ENCODE results near the gene DPPA3.
A peak's percentile ranks its signal among the peaks of the same experiment; 100 is the strongest.

Gene DPPA3

DNA sequence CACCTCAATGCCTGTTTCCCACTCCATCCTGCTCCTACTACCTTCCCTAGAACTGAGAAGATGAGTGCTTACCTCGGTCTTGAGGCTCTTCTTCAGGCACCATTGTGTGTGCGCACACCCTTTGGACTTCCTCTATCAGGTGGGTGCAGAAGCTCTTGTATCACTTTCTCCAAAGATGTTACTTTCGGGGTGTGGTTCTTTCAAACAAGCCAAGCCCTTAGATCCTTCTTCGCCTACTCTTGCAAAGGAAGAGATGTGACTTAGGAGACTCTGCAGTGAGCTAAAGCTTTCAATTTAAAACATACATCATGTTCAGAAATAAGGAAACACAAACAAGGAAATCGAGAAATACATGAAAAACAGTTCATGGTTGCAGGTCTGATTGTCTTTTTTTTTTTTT lies 36.0 kb downstream of the DPPA3 start, which contains the start of gene CLEC4C:
TSS of gene CLEC4C (minus strand) at position 130 of the 400 bp plus-strand sequence. CDS start at position 103, 27 bp downstream.
- no peak for DNase-seq
- WGBS (ENCODE audit: extremely low coverage, insufficient coverage, insufficient read length) = no CpG with 5 or more reads among the region's 5 CpGs
- H3K9me3 ChIP-seq (ENCODE audit: insufficient read depth, low read depth, low read length) = no peaks in the 10 kb centered on the region

GRCh38 chr12:7748852-7749251 lies 37.6 kb downstream of the DPPA3 start:
- Histone ChIP-seq H3K9ac (ENCODE audit: low read length) (no peak overlapping the region), H4K8ac (ENCODE audit: low read depth, low read length) (no peak overlapping the region), H3K27me3 (ENCODE audit: insufficient read depth, low read length) (no peaks in the 10 kb centered on the region), H2AK5ac (ENCODE audit: low read length) (no peak overlapping the region), H2BK120ac (ENCODE audit: insufficient read depth, low read length, poor library complexity) (no peak overlapping the region), H2BK12ac (ENCODE audit: low read length) (no peak overlapping the region), H3K14ac (ENCODE audit: low read length) (no peak overlapping the region), H3K23ac (ENCODE audit: low read length) (no peak overlapping the region), H3K4me3 (ENCODE audit: low read depth, low read length) (no peak overlapping the region), H3K27ac (ENCODE audit: low read depth, low read length) (no peak overlapping the region), H3K4me2 (ENCODE audit: low read length) (no peak overlapping the region), H3K36me3 (ENCODE audit: control insufficient read depth in 1 of 2, insufficient read depth in 2 of 2, low read length in 2 of 2) (no peaks in the 10 kb centered on the region), H3K79me2 (ENCODE audit: control insufficient read depth, insufficient read depth, low read length, poor library complexity) (no peaks in the 10 kb centered on the region), H4K91ac (ENCODE audit: low read depth, low read length) (no peak overlapping the region), H2AFZ (ENCODE audit: insufficient read depth, low read length, poor library complexity) (no peak overlapping the region), H4K12ac (ENCODE audit: low read depth, low read length) (no peak overlapping the region), H3K18ac (ENCODE audit: low read length) (no peak overlapping the region), H3K79me1 (ENCODE audit: low read length) (no peaks in the 10 kb centered on the region), H3K4me1 (ENCODE audit: control insufficient read depth in 1 of 2, insufficient read depth in 2 of 2, low read length in 2 of 2) (peaks cover 0 to 2% of the 10 kb centered on the region in 2 experiments), H2BK5ac (ENCODE audit: low read depth, low read length, poor library complexity) (no peak overlapping the region), H3K9me3 (ENCODE audit: insufficient read depth, low read depth, low read length) (no peaks in the 10 kb centered on the region), H3K4ac (ENCODE audit: low read depth, low read length) (no peak overlapping the region)
- WGBS (ENCODE audit: extremely low coverage, insufficient coverage, insufficient read length) = no CpG with 5 or more reads among the region's 4 CpGs
- DNase-seq = peak in 1 of 2 donors; percentile 29

More for the DNA sequence above, 36.0 kb downstream of the DPPA3 start, which contains the start of gene CLEC4C:
- Histone ChIP-seq H2BK12ac (ENCODE audit: low read length) (no peak within 1 kb of the TSS), H3K18ac (ENCODE audit: low read length) (no peak within 1 kb of the TSS), H3K79me2 (ENCODE audit: control insufficient read depth, insufficient read depth, low read length, poor library complexity) (no peaks in the 10 kb centered on the region), H3K27ac (ENCODE audit: low read depth, low read length) (no peak within 1 kb of the TSS), H3K23ac (ENCODE audit: low read length) (no peak within 1 kb of the TSS), H3K9ac (ENCODE audit: low read length) (no peak within 1 kb of the TSS), H3K4me2 (ENCODE audit: low read length) (no peak within 1 kb of the TSS), H3K14ac (ENCODE audit: low read length) (no peak within 1 kb of the TSS), H3K4me1 (ENCODE audit: control insufficient read depth in 1 of 2, insufficient read depth in 2 of 2, low read length in 2 of 2) (peaks cover 0 to 2% of the 10 kb centered on the region in 2 experiments), H2BK120ac (ENCODE audit: insufficient read depth, low read length, poor library complexity) (no peak within 1 kb of the TSS), H3K79me1 (ENCODE audit: low read length) (no peaks in the 10 kb centered on the region), H4K8ac (ENCODE audit: low read depth, low read length) (no peak within 1 kb of the TSS), H3K4ac (ENCODE audit: low read depth, low read length) (no peak within 1 kb of the TSS), H3K36me3 (ENCODE audit: control insufficient read depth in 1 of 2, insufficient read depth in 2 of 2, low read length in 2 of 2) (no peaks in the 10 kb centered on the region), H4K91ac (ENCODE audit: low read depth, low read length) (no peak within 1 kb of the TSS), H3K4me3 (ENCODE audit: low read depth, low read length) (no peak within 1 kb of the TSS), H2AK5ac (ENCODE audit: low read length) (no peak within 1 kb of the TSS), H2AFZ (ENCODE audit: insufficient read depth, low read length, poor library complexity) (no peak within 1 kb of the TSS), H4K12ac (ENCODE audit: low read depth, low read length) (no peak within 1 kb of the TSS), H2BK5ac (ENCODE audit: low read depth, low read length, poor library complexity) (no peak within 1 kb of the TSS), H3K27me3 (ENCODE audit: insufficient read depth, low read length) (no peaks in the 10 kb centered on the region)

- Histone ChIP-seq H2AFZ (ENCODE audit: insufficient read depth, low read length, poor library complexity) (no peak overlapping the region), H3K27me3 (ENCODE audit: insufficient read depth, low read length) (no peaks in the 10 kb centered on the region), H3K36me3 (ENCODE audit: control insufficient read depth in 1 of 2, insufficient read depth in 2 of 2, low read length in 2 of 2) (no peaks in the 10 kb centered on the region), H3K79me1 (ENCODE audit: low read length) (no peaks in the 10 kb centered on the region), H3K9me3 (ENCODE audit: insufficient read depth, low read depth, low read length) (no peaks in the 10 kb centered on the region), H4K91ac (ENCODE audit: low read depth, low read length) (no peak overlapping the region), H4K8ac (ENCODE audit: low read depth, low read length) (no peak overlapping the region), H3K4me1 (ENCODE audit: control insufficient read depth in 1 of 2, insufficient read depth in 2 of 2, low read length in 2 of 2) (peaks cover 0 to 2% of the 10 kb centered on the region in 2 experiments), H3K23ac (ENCODE audit: low read length) (no peak overlapping the region), H2AK5ac (ENCODE audit: low read length) (no peak overlapping the region), H3K4me2 (ENCODE audit: low read length) (no peak overlapping the region), H2BK5ac (ENCODE audit: low read depth, low read length, poor library complexity) (no peak overlapping the region), H3K4ac (ENCODE audit: low read depth, low read length) (no peak overlapping the region), H3K79me2 (ENCODE audit: control insufficient read depth, insufficient read depth, low read length, poor library complexity) (no peaks in the 10 kb centered on the region), H3K9ac (ENCODE audit: low read length) (no peak overlapping the region), H2BK120ac (ENCODE audit: insufficient read depth, low read length, poor library complexity) (no peak overlapping the region), H3K14ac (ENCODE audit: low read length) (no peak overlapping the region), H2BK12ac (ENCODE audit: low read length) (no peak overlapping the region), H3K27ac (ENCODE audit: low read depth, low read length) (no peak overlapping the region), H3K4me3 (ENCODE audit: low read depth, low read length) (no peak overlapping the region), H3K18ac (ENCODE audit: low read length) (no peak overlapping the region), H4K12ac (ENCODE audit: low read depth, low read length) (no peak overlapping the region)
- no peak for DNase-seq
- WGBS (ENCODE audit: extremely low coverage, insufficient coverage, insufficient read length) = no CpG with 5 or more reads among the region's 8 CpGs
Measured at GRCh38 chr12:7749442-7749841, 38.2 kb downstream of the DPPA3 start.

GRCh38 chr12:7750350-7750749 lies 39.1 kb downstream of the DPPA3 start:
- Histone ChIP-seq H3K4me2 (ENCODE audit: low read length) (no peak overlapping the region), H4K91ac (ENCODE audit: low read depth, low read length) (no peak overlapping the region), H2BK12ac (ENCODE audit: low read length) (no peak overlapping the region), H4K8ac (ENCODE audit: low read depth, low read length) (no peak overlapping the region), H2BK5ac (ENCODE audit: low read depth, low read length, poor library complexity) (no peak overlapping the region), H3K4me1 (ENCODE audit: control insufficient read depth in 1 of 2, insufficient read depth in 2 of 2, low read length in 2 of 2) (peaks cover 0 to 2% of the 10 kb centered on the region in 2 experiments), H4K12ac (ENCODE audit: low read depth, low read length) (no peak overlapping the region), H3K23ac (ENCODE audit: low read length) (no peak overlapping the region), H3K27me3 (ENCODE audit: insufficient read depth, low read length) (no peaks in the 10 kb centered on the region), H3K36me3 (ENCODE audit: control insufficient read depth in 1 of 2, insufficient read depth in 2 of 2, low read length in 2 of 2) (no peaks in the 10 kb centered on the region), H2BK120ac (ENCODE audit: insufficient read depth, low read length, poor library complexity) (no peak overlapping the region), H2AFZ (ENCODE audit: insufficient read depth, low read length, poor library complexity) (no peak overlapping the region), H3K27ac (ENCODE audit: low read depth, low read length) (no peak overlapping the region), H3K9me3 (ENCODE audit: insufficient read depth, low read depth, low read length) (no peaks in the 10 kb centered on the region), H3K79me1 (ENCODE audit: low read length) (no peaks in the 10 kb centered on the region), H3K18ac (ENCODE audit: low read length) (no peak overlapping the region), H3K14ac (ENCODE audit: low read length) (no peak overlapping the region), H3K4ac (ENCODE audit: low read depth, low read length) (no peak overlapping the region), H3K9ac (ENCODE audit: low read length) (no peak overlapping the region), H3K4me3 (ENCODE audit: low read depth, low read length) (no peak overlapping the region), H3K79me2 (ENCODE audit: control insufficient read depth, insufficient read depth, low read length, poor library complexity) (no peaks in the 10 kb centered on the region), H2AK5ac (ENCODE audit: low read length) (no peak overlapping the region)
- no peak for DNase-seq
- WGBS (ENCODE audit: extremely low coverage, insufficient coverage, insufficient read length) = no CpG with 5 or more reads among the region's 6 CpGs
